Measurements from ENCODE around the gene MTX2.

MTX2 gene

DNA sequence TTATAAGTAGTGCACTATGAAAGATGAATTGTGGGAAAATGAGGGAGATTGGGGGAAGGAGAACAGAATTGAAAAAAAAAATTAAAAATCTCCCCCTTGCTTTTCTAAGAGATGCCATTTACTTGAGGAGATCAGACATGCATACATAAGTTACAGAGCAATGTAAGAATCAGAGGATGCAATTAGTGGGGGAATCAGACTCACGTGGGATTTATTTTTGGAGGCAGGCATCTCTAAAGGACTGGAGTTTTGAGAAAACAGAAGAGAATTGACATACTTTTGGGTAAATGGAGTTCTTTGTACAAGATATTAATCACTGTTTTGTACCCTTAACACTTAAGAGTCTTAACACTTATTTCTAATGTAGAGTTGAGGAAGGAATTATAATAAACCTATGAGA is 52.7 kb downstream of the MTX2 start:
- no peak for DNase-seq (ENCODE audit: low read depth)
- H3K4me3 ChIP-seq (ENCODE audit: low read depth, low read length), result no peak overlapping the region
- TF ChIP-seq, protein P1, sequence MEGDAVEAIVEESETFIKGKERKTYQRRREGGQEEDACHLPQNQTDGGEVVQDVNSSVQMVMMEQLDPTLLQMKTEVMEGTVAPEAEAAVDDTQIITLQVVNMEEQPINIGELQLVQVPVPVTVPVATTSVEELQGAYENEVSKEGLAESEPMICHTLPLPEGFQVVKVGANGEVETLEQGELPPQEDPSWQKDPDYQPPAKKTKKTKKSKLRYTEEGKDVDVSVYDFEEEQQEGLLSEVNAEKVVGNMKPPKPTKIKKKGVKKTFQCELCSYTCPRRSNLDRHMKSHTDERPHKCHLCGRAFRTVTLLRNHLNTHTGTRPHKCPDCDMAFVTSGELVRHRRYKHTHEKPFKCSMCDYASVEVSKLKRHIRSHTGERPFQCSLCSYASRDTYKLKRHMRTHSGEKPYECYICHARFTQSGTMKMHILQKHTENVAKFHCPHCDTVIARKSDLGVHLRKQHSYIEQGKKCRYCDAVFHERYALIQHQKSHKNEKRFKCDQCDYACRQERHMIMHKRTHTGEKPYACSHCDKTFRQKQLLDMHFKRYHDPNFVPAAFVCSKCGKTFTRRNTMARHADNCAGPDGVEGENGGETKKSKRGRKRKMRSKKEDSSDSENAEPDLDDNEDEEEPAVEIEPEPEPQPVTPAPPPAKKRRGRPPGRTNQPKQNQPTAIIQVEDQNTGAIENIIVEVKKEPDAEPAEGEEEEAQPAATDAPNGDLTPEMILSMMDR (IDR thresholded peaks at IDR 0.05; ENCODE audit: low read depth, low read length), result no peak
- no peak for TF ChIP-seq POLR2A (IDR thresholded peaks at IDR 0.05; ENCODE audit: extremely low read depth, insufficient read length)

DNA sequence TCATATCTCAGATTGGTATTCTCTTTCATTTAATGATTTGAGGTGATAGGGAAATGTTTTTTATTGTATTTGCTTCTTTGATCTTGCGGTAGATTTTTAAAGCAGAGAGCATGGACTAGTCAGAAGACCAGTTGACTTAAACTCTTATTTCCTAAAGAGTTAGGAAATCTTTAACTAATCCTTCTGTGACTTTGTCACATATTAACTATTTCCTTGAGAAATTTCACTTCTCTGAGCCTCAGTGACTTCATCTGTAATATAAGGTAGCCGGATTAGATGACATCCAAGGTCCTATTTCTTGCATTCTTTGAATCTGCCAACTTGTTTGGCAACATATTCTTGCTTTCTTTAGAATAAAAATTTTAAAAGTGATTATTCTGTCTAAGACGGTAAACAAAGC is 55.6 kb downstream of the MTX2 start:
- DNase-seq (ENCODE audit: low read depth), result no peak
- TF ChIP-seq, protein P1 (IDR thresholded peaks at IDR 0.05; ENCODE audit: low read depth, low read length), result no peak
- TF ChIP-seq, protein P2, sequence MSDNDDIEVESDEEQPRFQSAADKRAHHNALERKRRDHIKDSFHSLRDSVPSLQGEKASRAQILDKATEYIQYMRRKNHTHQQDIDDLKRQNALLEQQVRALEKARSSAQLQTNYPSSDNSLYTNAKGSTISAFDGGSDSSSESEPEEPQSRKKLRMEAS (IDR thresholded peaks at IDR 0.05; ENCODE audit: low read depth, low read length), result no peak
- TF ChIP-seq POLR2A (IDR thresholded peaks at IDR 0.05; ENCODE audit: extremely low read depth, insufficient read length), result no peak
- no peak for TF ChIP-seq MYC (IDR thresholded peaks at IDR 0.05; ENCODE audit: low read depth, low read length)
- H3K4me3 ChIP-seq (ENCODE audit: low read depth, low read length), result no peak overlapping the region

DNA sequence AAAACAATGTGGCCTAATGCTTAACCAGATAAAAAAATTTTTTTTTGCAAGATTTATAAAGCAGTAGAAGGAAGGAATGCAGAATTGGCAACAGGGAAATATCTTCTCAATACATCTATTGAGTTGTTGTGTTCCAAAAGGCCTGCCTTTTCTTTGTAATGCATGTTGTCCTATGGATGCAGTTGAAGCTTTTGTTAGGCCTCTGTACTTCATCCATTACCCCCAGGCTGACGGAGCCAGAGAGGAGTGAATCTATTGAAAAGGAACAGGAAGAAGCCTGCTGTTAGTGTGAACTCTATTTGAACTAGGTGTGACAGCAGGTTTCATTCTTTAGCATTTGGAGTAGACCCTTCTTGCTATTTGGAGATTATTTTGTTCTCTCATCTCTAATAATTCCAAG is 56.5 kb downstream of the MTX2 start:
- no peak overlapping the region for H3K4me3 ChIP-seq (ENCODE audit: low read depth, low read length)
- no peak for DNase-seq (ENCODE audit: low read depth)
- TF ChIP-seq, protein P1 (IDR thresholded peaks at IDR 0.05; ENCODE audit: low read depth, low read length), result no peak
- TF ChIP-seq MYC (IDR thresholded peaks at IDR 0.05; ENCODE audit: low read depth, low read length), result no peak
- no peak for TF ChIP-seq POLR2A (IDR thresholded peaks at IDR 0.05; ENCODE audit: extremely low read depth, insufficient read length)
- TF ChIP-seq, protein P2 (IDR thresholded peaks at IDR 0.05; ENCODE audit: low read depth, low read length), result no peak

DNA sequence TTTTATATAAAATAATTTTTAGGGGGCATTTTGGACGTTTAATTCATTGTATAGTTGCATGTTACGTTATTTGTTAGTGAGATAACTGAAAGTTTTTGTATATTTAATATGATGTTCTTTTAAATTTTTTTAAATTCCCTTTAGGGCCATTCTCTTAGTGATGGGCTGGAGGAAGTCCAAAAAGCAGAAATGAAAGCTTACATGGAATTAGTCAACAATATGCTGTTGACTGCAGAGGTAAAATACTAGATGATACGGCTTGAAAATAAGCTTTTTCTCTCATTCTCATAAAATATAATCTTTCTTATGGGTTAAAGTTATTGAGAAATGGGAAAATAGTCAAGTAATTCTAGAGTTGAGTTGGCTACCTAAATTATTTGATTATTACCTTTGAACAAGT is 58.9 kb downstream of the MTX2 start:
- no peak for DNase-seq (ENCODE audit: low read depth)
- TF ChIP-seq POLR2A (IDR thresholded peaks at IDR 0.05; ENCODE audit: extremely low read depth, insufficient read length), result no peak
- no peak overlapping the region for H3K4me3 ChIP-seq (ENCODE audit: low read depth, low read length)

DNA sequence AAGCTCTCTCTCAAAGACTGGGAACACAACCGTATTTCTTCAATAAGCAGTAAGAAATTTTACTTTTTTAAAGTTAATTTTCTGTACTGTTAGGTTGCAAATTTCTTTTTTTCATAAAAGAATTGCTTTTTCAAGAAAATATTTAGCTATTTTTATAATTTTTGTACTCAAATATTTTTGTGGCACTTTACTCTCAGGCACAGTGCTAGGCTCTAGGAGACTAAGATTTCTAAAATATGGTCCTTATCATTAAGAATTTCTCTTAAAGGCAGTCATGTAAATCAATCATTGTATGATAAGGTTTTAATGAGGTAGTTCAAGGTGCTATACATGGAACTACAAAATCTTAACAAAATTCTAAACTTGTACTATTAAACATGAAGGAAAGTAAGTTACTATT is 61.4 kb downstream of the MTX2 start:
- DNase-seq (ENCODE audit: low read depth), result no peak
- TF ChIP-seq, protein P1 (IDR thresholded peaks at IDR 0.05; ENCODE audit: low read depth, low read length), result no peak
- TF ChIP-seq, protein P2 (IDR thresholded peaks at IDR 0.05; ENCODE audit: low read depth, low read length), result no peak
- TF ChIP-seq POLR2A (IDR thresholded peaks at IDR 0.05; ENCODE audit: extremely low read depth, insufficient read length) (no peak), MYC (IDR thresholded peaks at IDR 0.05; ENCODE audit: low read depth, low read length) (no peak)
- no peak overlapping the region for H3K4me3 ChIP-seq (ENCODE audit: low read depth, low read length)

DNA sequence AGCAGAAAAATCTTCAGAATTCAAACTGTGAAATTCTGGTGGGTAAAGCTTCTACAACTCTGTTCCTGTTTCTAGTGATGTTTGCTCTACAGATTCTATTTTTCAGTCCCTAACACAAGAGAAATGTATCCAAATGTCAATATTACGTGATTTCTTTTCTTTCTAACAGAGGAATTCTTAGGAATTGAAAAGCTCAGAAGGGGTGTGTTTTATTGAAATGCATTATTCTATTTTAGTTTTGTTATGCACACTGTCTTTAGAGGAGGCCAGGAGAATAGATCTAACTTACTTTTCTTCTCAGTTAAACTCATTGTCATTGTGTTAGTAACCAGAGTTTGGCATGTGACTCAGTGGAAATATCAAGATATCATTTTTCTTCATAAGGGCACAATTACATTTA is 62.4 kb downstream of the MTX2 start:
- no peak for TF ChIP-seq MYC (IDR thresholded peaks at IDR 0.05; ENCODE audit: low read depth, low read length)
- TF ChIP-seq, protein P1 (IDR thresholded peaks at IDR 0.05; ENCODE audit: low read depth, low read length), result no peak
- TF ChIP-seq, protein P2 (IDR thresholded peaks at IDR 0.05; ENCODE audit: low read depth, low read length), result no peak
- DNase-seq (ENCODE audit: low read depth), result no peak
- no peak overlapping the region for H3K4me3 ChIP-seq (ENCODE audit: low read depth, low read length)
